K562 (cell line): Measurements from ENCODE around the gene CST8.

Experiments used
- BACH1 ChIP-seq: fragments of 200-800 bp; sonication (Bioruptor generic); IDR thresholded peaks from 2 replicates; pipeline ENCODE4 v1.6.1; 2016; ENCODE audit warnings: missing genetic modification characterization, missing compliant biosample characterization
- CTCF ChIP-seq, 3 experiments: IDR thresholded peaks in 2 of 3; conservative IDR thresholded peaks in 1 of 3; 2 replicates each; pipeline ENCODE4 v1.5.1; 2011 to 2012; ENCODE audit warnings: low read length in 3 of 3, mild to moderate bottlenecking in 3 of 3, control low read depth in 2 of 3, improper control_type of control experiment in 1 of 3, inconsistent platforms in 1 of 3, low read depth in 1 of 3, mixed read lengths in 1 of 3, moderate library complexity in 1 of 3; ENCODE audit not compliant: insufficient read depth in 2 of 3
- ELF4 ChIP-seq: fragments of 450-650 bp; formaldehyde crosslinking; IDR thresholded peaks from 2 replicates; pipeline ENCODE4 v1.4.0; 2022; ENCODE audit warnings: missing genetic modification characterization
- EWSR1 ChIP-seq: fragments of 450-650 bp; IDR thresholded peaks from 2 replicates; pipeline ENCODE4 v1.6.1; 2018; ENCODE audit warnings: borderline replicate concordance, mild to moderate bottlenecking, low read depth, moderate library complexity; ENCODE audit not compliant: partially characterized antibody
- GABPA ChIP-seq: fragments of 200-800 bp; sonication (Bioruptor generic); conservative IDR thresholded peaks from 2 replicates; pipeline ENCODE4 v1.6.1; 2016; ENCODE audit warnings: low read depth, missing genetic modification characterization, missing compliant biosample characterization
- GTF2E2 ChIP-seq: fragments of 200-800 bp; sonication (Bioruptor generic); IDR thresholded peaks from 2 replicates; pipeline ENCODE4 v1.6.1; 2016; ENCODE audit warnings: missing genetic modification characterization, missing compliant biosample characterization
- POLR2AphosphoS5 ChIP-seq: IDR thresholded peaks from 2 replicates; pipeline ENCODE4 v1.6.1; 2011; ENCODE audit warnings: mild to moderate bottlenecking, low read depth, low read length, moderate library complexity; ENCODE audit not compliant: control insufficient read depth, insufficient read depth
- XRCC3 ChIP-seq: fragments of 450-650 bp; IDR thresholded peaks from 2 replicates; pipeline ENCODE4 v1.6.1; 2017; ENCODE audit warnings: mild to moderate bottlenecking, moderate library complexity
- XRCC5 ChIP-seq: fragments of 200-400 bp; formaldehyde crosslinking; IDR thresholded peaks from 2 replicates; pipeline ENCODE4 v1.6.1; 2017; ENCODE audit warnings: low read depth, mild to moderate bottlenecking, low read length

- TF ChIP-seq CTCF (IDR thresholded peaks at IDR 0.05 in 2 of 3, conservative IDR thresholded peaks at IDR 0.05 in 1 of 3; ENCODE audit: insufficient read depth in 2 of 3, low read depth in 1 of 3, low read length in 3 of 3) (peak; percentile 72 to 74 (median 74)), GABPA (tag) (no peak), BACH1 (tag) (no peak), XRCC5 (no peak), GTF2E2 (tag) (no peak), POLR2AphosphoS5 (no peak), EWSR1 (no peak), XRCC3 (no peak), ELF4 (CRISPR knock-in tag) (no peak)
Observed at GRCh38 chr20:23446505-23446904, 44.4 kb upstream of the CST8 start.
